Testis (tissue), 3 donors: ENCODE data around the gene NTM. TPM values are rescaled to one million over a fixed set of nuclear protein-coding genes. Genes with fewer than 3 reads are reported as not detected.

Experiments
- DNase-seq: peaks from one replicate; pipeline ENCODE4 v3.0.0-alpha.2; 2019
- H3K27ac ChIP-seq, 2 donors: fragments of 200-600 bp; sonication (generic); one replicate each; pipeline ENCODE4 v1.5.1; 2019
- H3K27me3 ChIP-seq: fragments of 200-600 bp; sonication (generic); one replicate; pipeline ENCODE4 v1.5.1; 2019
- H3K36me3 ChIP-seq: fragments of 200-600 bp; sonication (generic); one replicate; pipeline ENCODE4 v1.5.1; 2017; ENCODE audit warnings: low read depth; ENCODE audit errors: missing control alignments
- H3K4me1 ChIP-seq: fragments of 200-600 bp; sonication (generic); one replicate; pipeline ENCODE4 v1.5.1; 2019
- H3K4me3 ChIP-seq, 2 donors: fragments of 200-600 bp; sonication (generic); one replicate each; pipeline ENCODE4 v1.5.1; 2017 to 2019
- H3K9me3 ChIP-seq: fragments of 200-600 bp; sonication (generic); one replicate; pipeline ENCODE4 v1.5.1; 2017
- CTCF ChIP-seq, 3 experiments: fragments of 450-650 bp in 2 of 3; fragments of 200-600 bp in 1 of 3; sonication (generic) in 1 of 3; IDR thresholded peaks; one replicate each; pipeline ENCODE4 v1.5.1; 2016 to 2019; ENCODE audit warnings: antibody characterized with exemption in 3 of 3, mild to moderate bottlenecking in 2 of 3, moderate library complexity in 1 of 3
- POLR2A ChIP-seq: fragments of 450-650 bp; IDR thresholded peaks from one replicate; pipeline ENCODE4 v1.6.1; 2017; ENCODE audit warnings: antibody characterized with exemption, mild to moderate bottlenecking, moderate library complexity
- WGBS, 2 donors: methylation state at CpG; one replicate each; pipeline ENCODE4 v1.1.5; 2018; 5-methylcytosine and 5-hydroxymethylcytosine counted together
- intact Hi-C: fragments of 100-400 bp; cut with DNase I; formaldehyde crosslinking; loops from one replicate; pipeline ENCODE4 v1.15.1; 2023; ENCODE audit warnings: low total_unique reads
- polyA plus RNA-seq: library from polyadenylated mRNA; stranded (reverse); fragments of 350-450 nt; fragmentation: Illumina TruSeq; extraction: RNeasy Lipid Tissue Mini Kit (QIAGEN cat#74804); gene quantifications from one replicate; pipeline ENCODE4 v1.2.3, GENCODE V29; 2014; ENCODE audit warnings: low read depth, low replicate concordance; ENCODE audit not compliant: insufficient read depth
- total RNA-seq, 2 donors: library from RNA; depleted of rRNA; stranded (reverse); fragments of >200 nt; gene quantifications; one replicate each; pipeline ENCODE4 v1.2.3, GENCODE V29; 2016

The NTM gene
- total and polyA plus RNA-seq, 3 donors from 2014 or later, result 1.7 to 4.5 (median 1.8) TPM

- intact Hi-C loops, result no loop called here
- Histone ChIP-seq H3K27ac (no peak overlapping the region), H3K4me1 (peaks cover 12% of the 10 kb centered on the region), H3K9me3 (no peaks in the 10 kb centered on the region), H3K4me3 (no peak overlapping the region), H3K27me3 (no peaks in the 10 kb centered on the region), H3K36me3 (no peaks in the 10 kb centered on the region)
- 85 to 93% methylated on average over 6 to 11 of the region's 11 CpGs for WGBS, 2 donors
- no peak for DNase-seq
- TF ChIP-seq CTCF (IDR thresholded peaks at IDR 0.05), result no peak
- no peak for TF ChIP-seq POLR2A
Observed at GRCh38 chr11:131615611-131616010, 245.2 kb downstream of the NTM start.

- Histone ChIP-seq H3K27me3 (no peaks in the 10 kb centered on the region), H3K36me3 (no peaks in the 10 kb centered on the region), H3K4me3 (no peak overlapping the region), H3K4me1 (peaks cover 12% of the 10 kb centered on the region), H3K9me3 (no peaks in the 10 kb centered on the region), H3K27ac (no peak overlapping the region)
- intact Hi-C loops, result no loop called here
- DNase-seq, result no peak
- TF ChIP-seq POLR2A (no peak), CTCF (IDR thresholded peaks at IDR 0.05) (no peak)
- WGBS, 2 donors, result 41 to 46% methylated on average over 9 of the region's 9 CpGs
Observed at GRCh38 chr11:131616481-131617140, 246.2 kb downstream of the NTM start.

DNA sequence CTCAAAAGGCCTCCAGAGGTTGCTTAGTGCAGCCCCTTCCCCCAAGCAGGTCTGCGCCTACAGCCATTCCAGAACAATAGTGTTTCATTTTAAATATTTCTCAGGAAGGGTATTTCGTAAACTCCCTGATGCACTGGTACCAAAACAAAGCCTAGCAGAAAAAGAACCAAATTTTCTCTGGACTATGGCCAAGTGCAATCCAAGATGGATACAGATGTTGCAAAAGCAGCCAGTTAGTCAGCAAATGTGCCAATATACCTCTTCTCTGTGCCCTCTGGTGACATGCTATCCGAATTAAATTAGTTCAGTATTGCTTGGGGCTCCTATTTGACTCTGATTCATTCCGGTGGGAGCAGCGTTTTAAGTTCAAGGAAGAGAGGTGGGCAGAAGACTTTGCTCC is 247.8 kb downstream of the NTM start:
- Histone ChIP-seq H3K4me1 (peaks cover 12% of the 10 kb centered on the region), H3K27me3 (no peaks in the 10 kb centered on the region), H3K27ac (no peak overlapping the region), H3K36me3 (no peaks in the 10 kb centered on the region), H3K4me3 (no peak overlapping the region), H3K9me3 (no peaks in the 10 kb centered on the region)
- intact Hi-C loops, result no loop called here
- DNase-seq, result no peak
- no peak for TF ChIP-seq CTCF (IDR thresholded peaks at IDR 0.05)
- WGBS, 2 donors, result 68 to 70% methylated on average over 5 of the region's 5 CpGs

DNA sequence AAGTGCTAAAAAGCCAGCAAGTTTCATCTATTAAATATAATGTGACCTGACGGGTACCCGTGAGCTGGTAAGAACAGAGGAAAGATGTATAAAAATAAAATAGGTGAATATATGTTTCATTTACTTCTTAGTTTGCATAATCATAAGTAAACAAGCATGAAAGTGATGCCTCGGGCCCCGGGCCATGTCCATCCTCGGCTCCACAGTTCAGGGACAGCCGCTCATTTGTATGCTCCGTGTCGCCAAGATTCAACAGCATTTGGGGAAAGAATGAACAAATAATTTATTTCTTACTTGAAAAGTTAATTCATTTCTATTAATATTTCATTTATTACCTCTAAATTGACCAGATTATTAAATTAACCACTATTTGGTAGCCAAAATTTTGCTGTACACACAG is 251.8 kb downstream of the NTM start:
- H3K27ac ChIP-seq, result no peak overlapping the region
- DNase-seq, result no peak
- H3K36me3 ChIP-seq, result no peaks in the 10 kb centered on the region
- WGBS, 2 donors, result 62 to 66% methylated on average over 8 of the region's 8 CpGs
- H3K27me3 ChIP-seq, result no peaks in the 10 kb centered on the region
- no peak overlapping the region for H3K4me3 ChIP-seq
- intact Hi-C loops, result no loop called here
- no peaks in the 10 kb centered on the region for H3K9me3 ChIP-seq
- H3K4me1 ChIP-seq, result peaks cover 6% of the 10 kb centered on the region
- TF ChIP-seq CTCF (IDR thresholded peaks at IDR 0.05) (no peak), POLR2A (no peak)

DNA sequence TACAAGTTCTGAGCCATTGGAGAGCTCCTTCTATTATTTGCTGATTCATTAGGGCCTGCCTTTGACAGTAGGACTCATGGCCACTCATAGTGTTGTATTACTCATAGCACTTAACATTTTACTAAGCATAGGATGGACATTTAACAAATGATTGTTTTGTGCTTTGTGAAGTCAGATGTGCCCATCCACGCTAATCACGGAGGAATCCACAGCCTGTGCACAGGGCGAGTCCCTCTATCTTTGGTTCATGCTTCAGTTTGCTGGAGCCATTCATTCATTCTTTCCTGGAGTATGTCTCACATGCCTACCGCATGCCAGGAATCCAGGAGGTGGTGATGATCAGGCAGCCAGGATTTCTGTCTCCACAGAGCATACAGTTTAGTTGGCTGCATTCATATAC is 254.1 kb downstream of the NTM start:
- Histone ChIP-seq H3K4me1 (no peaks in the 10 kb centered on the region), H3K27me3 (no peaks in the 10 kb centered on the region), H3K36me3 (no peaks in the 10 kb centered on the region), H3K9me3 (no peaks in the 10 kb centered on the region), H3K27ac (no peak overlapping the region), H3K4me3 (no peak overlapping the region)
- 78 to 97% methylated on average over 4 of the region's 4 CpGs for WGBS, 2 donors
- intact Hi-C loops, result no loop called here
- no peak for TF ChIP-seq CTCF (IDR thresholded peaks at IDR 0.05)
- no peak for TF ChIP-seq POLR2A
- no peak for DNase-seq
